NCI-H2227 (cell line): ENCODE data around the gene GNAL.
"Not testable (repeated sequence)": the region's sequence is repeated elsewhere in the genome, so short reads cannot be mapped to it uniquely, and the experiment has no call there.

Experiments
- DNase-seq: peaks from one replicate; lab custom pipeline; 2025; ENCODE audit not compliant: unreplicated experiment; lab: John Stamatoyannopoulos, UW

GNAL gene

GRCh38 chr18:11868230-11868629 lies 179.2 kb downstream of the GNAL start:
- DNase-seq, result no peak

GRCh38 chr18:11871501-11871900 lies 182.4 kb downstream of the GNAL start:
- DNase-seq, result no peak

- DNase-seq, result no peak
These were observed 183.5 kb downstream of the GNAL start for GRCh38 chr18:11872479-11873136.

- no peak for DNase-seq
These were observed 184.7 kb downstream of the GNAL start for GRCh38 chr18:11873670-11874340.

- no peak for DNase-seq
These were observed 185.6 kb downstream of the GNAL start for GRCh38 chr18:11874676-11875075.

GRCh38 chr18:11877497-11878135 lies 188.6 kb downstream of the GNAL start:
- DNase-seq, result no peak

GRCh38 chr18:11880586-11881304 lies 191.7 kb downstream of the GNAL start:
- DNase-seq, result no peak

- DNase-seq, result no peak
These were observed 193.6 kb downstream of the GNAL start for GRCh38 chr18:11882636-11883035.

- DNase-seq, result no peak
These were observed 194.1 kb downstream of the GNAL start for GRCh38 chr18:11883153-11883552.

- DNase-seq, result no peak
These were observed 195.4 kb downstream of the GNAL start for GRCh38 chr18:11884396-11885030.

- no peak for DNase-seq
These were observed 196.3 kb downstream of the GNAL start for GRCh38 chr18:11885278-11885947.

- no peak for DNase-seq
These were observed 197.6 kb downstream of the GNAL start for GRCh38 chr18:11886577-11887110.

GRCh38 chr18:11887328-11888128 lies 198.5 kb downstream of the GNAL start:
- no peak for DNase-seq

- no peak for DNase-seq
These were observed 199.7 kb downstream of the GNAL start for GRCh38 chr18:11888726-11889125.

- DNase-seq, result no peak
These were observed 200.2 kb downstream of the GNAL start for GRCh38 chr18:11889284-11889683.

- DNase-seq, result no peak
These were observed 202.7 kb downstream of the GNAL start for GRCh38 chr18:11891737-11892136.

GRCh38 chr18:11892438-11892837 lies 203.4 kb downstream of the GNAL start:
- DNase-seq, result not testable (repeated sequence)

GRCh38 chr18:11897781-11898180 lies 208.7 kb downstream of the GNAL start:
- no peak for DNase-seq

- no peak for DNase-seq
These were observed 210.0 kb downstream of the GNAL start for GRCh38 chr18:11899063-11899462.
